Smooth muscle cell (in vitro differentiated cells): ENCODE results near the gene H6PD. TPM values are rescaled to one million over a fixed set of nuclear protein-coding genes. Genes with fewer than 3 reads are reported as not detected.

Source experiments
- DNase-seq: peaks from one replicate; lab custom pipeline; 2025; ENCODE audit not compliant: unreplicated experiment; lab: John Stamatoyannopoulos, UW
- H2AFZ ChIP-seq: fragments of 200-600 bp; sonication (generic); 2 replicates; pipeline ENCODE4 v1.6.0; 2016; ENCODE audit warnings: antibody characterized with exemption, low read depth, mild to moderate bottlenecking
- H3F3A ChIP-seq: fragments of 200-600 bp; sonication (generic); 2 replicates; pipeline ENCODE4 v1.6.0; 2017; ENCODE audit warnings: antibody characterized with exemption, low read depth
- H3K27ac ChIP-seq: fragments of 200-600 bp; sonication (generic); 2 replicates; pipeline ENCODE4 v1.5.1; 2016; ENCODE audit warnings: low read depth, mild to moderate bottlenecking
- H3K27me3 ChIP-seq: fragments of 200-600 bp; sonication (generic); 2 replicates; pipeline ENCODE4 v1.6.1; 2016; ENCODE audit warnings: low read depth, mild to moderate bottlenecking
- H3K36me3 ChIP-seq: fragments of 200-600 bp; sonication (generic); 2 replicates; pipeline ENCODE4 v1.5.1; 2016; ENCODE audit warnings: low read depth
- H3K4me1 ChIP-seq: fragments of 200-600 bp; sonication (generic); 2 replicates; pipeline ENCODE4 v1.5.1; 2016; ENCODE audit warnings: low read depth
- H3K4me2 ChIP-seq: fragments of 200-600 bp; sonication (generic); 2 replicates; pipeline ENCODE4 v1.6.0; 2016; ENCODE audit warnings: mild to moderate bottlenecking
- H3K4me3 ChIP-seq: fragments of 200-600 bp; sonication (generic); 2 replicates; pipeline ENCODE4 v1.5.1; 2016; ENCODE audit warnings: mild to moderate bottlenecking
- H3K79me2 ChIP-seq: fragments of 200-600 bp; sonication (generic); 2 replicates; pipeline ENCODE4 v1.6.0; 2016; ENCODE audit warnings: low read depth, mild to moderate bottlenecking
- H3K9ac ChIP-seq: fragments of 200-600 bp; sonication (generic); 2 replicates; pipeline ENCODE4 v1.6.0; 2016; ENCODE audit warnings: low read depth
- H3K9me3 ChIP-seq: fragments of 200-600 bp; sonication (generic); replicated peaks from 2 replicates; pipeline ENCODE4 v1.5.1; 2016; ENCODE audit warnings: low read depth
- H4K20me1 ChIP-seq: fragments of 200-600 bp; sonication (generic); 2 replicates; pipeline ENCODE4 v1.6.0; 2016; ENCODE audit warnings: low read depth
- WGBS: methylation state at CpG from one replicate; pipeline ENCODE4 v1.1.7; 2016; ENCODE audit warnings: low lambda C conversion rate; 5-methylcytosine and 5-hydroxymethylcytosine counted together
- polyA plus RNA-seq: library from polyadenylated mRNA; unstranded; fragments of >200 nt; fragmentation: Nextera tagmentation; extraction: Ambion mirVana; gene quantifications from 2 replicates; pipeline ENCODE4 v1.2.1, GENCODE V29; 2016
- total RNA-seq: library from RNA; depleted of rRNA; stranded (reverse); fragments of >200 nt; gene quantifications from 2 replicates; pipeline ENCODE4 v1.2.3, GENCODE V29; 2014
- TF ChIP-seq, protein P1 (sequence below): fragments of 200-600 bp; sonication (generic); IDR thresholded peaks from 2 replicates; pipeline ENCODE4 v1.5.1; 2017; ENCODE audit warnings: borderline replicate concordance, mild to moderate bottlenecking, antibody characterized with exemption; ENCODE audit not compliant: insufficient read depth, poor library complexity, severe bottlenecking

The H6PD gene
- total and polyA plus RNA-seq, 2 experiments from 2014 or later = 15.1 to 15.3 TPM

DNA sequence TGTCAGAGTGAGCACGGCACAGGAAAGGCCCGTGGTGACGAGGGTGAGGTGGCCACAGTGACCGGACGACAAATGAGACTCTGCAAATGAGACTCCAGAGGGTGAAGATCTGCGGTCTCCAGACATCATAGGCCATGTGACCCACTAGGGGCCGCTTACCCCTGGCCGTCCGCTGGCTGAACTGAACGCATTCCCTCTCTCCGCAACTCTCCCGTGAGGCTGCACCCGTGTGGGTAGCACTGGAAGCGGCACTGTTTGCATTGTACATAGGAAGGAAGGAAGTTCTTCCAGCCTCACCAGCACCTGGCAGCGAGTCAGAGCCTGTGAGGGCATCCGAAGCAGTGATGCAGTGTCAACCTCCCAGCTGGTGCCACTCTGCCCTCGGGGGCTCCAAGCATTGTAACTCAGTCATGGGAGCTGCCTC lies 34.5 kb downstream of the H6PD start:
- H3K9me3 ChIP-seq = no peaks in the 10 kb centered on the region
- no peak overlapping the region for H3K4me3 ChIP-seq
- no peaks in the 10 kb centered on the region for H4K20me1 ChIP-seq
- H3K36me3 ChIP-seq = no peaks in the 10 kb centered on the region
- DNase-seq = no peak
- no peaks in the 10 kb centered on the region for H3K27me3 ChIP-seq
- no peak overlapping the region for H2AFZ ChIP-seq
- H3K4me1 ChIP-seq = no peaks in the 10 kb centered on the region
- no peak overlapping the region for H3K27ac ChIP-seq
- no peak overlapping the region for H3K9ac ChIP-seq
- H3K4me2 ChIP-seq = no peak overlapping the region
- TF ChIP-seq, protein P1, sequence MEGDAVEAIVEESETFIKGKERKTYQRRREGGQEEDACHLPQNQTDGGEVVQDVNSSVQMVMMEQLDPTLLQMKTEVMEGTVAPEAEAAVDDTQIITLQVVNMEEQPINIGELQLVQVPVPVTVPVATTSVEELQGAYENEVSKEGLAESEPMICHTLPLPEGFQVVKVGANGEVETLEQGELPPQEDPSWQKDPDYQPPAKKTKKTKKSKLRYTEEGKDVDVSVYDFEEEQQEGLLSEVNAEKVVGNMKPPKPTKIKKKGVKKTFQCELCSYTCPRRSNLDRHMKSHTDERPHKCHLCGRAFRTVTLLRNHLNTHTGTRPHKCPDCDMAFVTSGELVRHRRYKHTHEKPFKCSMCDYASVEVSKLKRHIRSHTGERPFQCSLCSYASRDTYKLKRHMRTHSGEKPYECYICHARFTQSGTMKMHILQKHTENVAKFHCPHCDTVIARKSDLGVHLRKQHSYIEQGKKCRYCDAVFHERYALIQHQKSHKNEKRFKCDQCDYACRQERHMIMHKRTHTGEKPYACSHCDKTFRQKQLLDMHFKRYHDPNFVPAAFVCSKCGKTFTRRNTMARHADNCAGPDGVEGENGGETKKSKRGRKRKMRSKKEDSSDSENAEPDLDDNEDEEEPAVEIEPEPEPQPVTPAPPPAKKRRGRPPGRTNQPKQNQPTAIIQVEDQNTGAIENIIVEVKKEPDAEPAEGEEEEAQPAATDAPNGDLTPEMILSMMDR = no peak
- WGBS = 85% methylated on average over 17 of the region's 17 CpGs
- no peaks in the 10 kb centered on the region for H3K79me2 ChIP-seq
- H3F3A ChIP-seq = no peaks in the 10 kb centered on the region

DNA sequence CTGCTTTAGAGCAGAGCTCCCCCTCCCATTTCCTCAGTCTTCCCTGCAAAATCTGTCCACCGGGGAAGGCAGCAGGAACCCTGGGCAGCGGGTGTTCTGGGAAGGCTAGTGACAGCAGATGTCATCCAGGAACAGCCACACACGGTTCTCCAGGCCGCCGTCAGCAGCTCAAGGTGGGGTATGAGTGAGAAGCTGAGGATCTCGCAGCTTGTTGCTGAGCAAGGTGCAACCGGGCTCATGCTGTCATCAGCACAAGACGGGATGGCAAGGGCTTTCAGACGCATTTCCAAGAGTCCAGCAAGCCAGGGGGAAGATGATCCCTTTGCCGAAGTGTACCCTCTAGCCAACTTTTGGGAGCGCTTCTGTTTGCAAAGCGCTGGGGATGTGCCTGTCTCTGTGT lies 35.1 kb downstream of the H6PD start:
- no peaks in the 10 kb centered on the region for H3K79me2 ChIP-seq
- H3K9ac ChIP-seq = no peak overlapping the region
- no peaks in the 10 kb centered on the region for H3K36me3 ChIP-seq
- H3F3A ChIP-seq = no peaks in the 10 kb centered on the region
- TF ChIP-seq, protein P1 = no peak
- no peaks in the 10 kb centered on the region for H3K4me1 ChIP-seq
- no peak overlapping the region for H3K4me2 ChIP-seq
- 85% methylated on average over 12 of the region's 12 CpGs for WGBS
- no peak overlapping the region for H3K4me3 ChIP-seq
- no peak for DNase-seq
- H2AFZ ChIP-seq = no peak overlapping the region
- H4K20me1 ChIP-seq = no peaks in the 10 kb centered on the region
- H3K27ac ChIP-seq = no peak overlapping the region
- H3K27me3 ChIP-seq = no peaks in the 10 kb centered on the region
- no peaks in the 10 kb centered on the region for H3K9me3 ChIP-seq

DNA sequence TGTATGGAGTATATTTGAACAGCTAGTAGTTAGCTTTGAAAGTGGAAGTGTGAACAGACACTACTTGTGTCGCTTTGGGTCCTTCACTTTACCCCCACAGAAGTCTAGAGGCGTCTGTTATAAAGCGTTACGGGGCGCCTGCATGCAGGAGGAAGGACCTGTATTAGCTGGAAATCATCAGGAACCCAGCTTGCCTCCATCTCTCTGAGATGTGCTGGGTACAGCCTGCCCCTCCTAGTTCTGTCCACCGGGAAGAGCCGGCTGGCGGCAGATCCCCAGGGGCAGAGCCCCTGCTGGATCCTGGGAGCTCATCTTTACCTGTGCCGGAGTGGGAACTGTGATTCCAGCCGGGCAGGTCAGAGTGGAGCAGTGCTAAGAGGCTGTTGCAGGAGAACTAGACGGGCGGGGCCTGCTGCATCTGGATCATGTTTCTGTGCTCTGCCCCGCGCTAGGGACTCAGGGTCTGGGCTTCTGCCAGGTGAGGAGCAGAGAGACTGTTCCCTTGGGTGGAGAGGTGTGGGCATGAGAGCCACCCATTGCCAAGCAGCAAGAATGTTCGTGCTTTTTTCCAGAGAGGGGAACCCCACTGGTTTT lies 35.8 kb downstream of the H6PD start:
- no peak overlapping the region for H3K4me3 ChIP-seq
- H3K9ac ChIP-seq = no peak overlapping the region
- DNase-seq = no peak
- H3K4me1 ChIP-seq = peaks cover 5% of the 10 kb centered on the region
- H3K79me2 ChIP-seq = no peaks in the 10 kb centered on the region
- no peaks in the 10 kb centered on the region for H3F3A ChIP-seq
- no peaks in the 10 kb centered on the region for H4K20me1 ChIP-seq
- H3K27ac ChIP-seq = no peak overlapping the region
- TF ChIP-seq, protein P1 = no peak
- H3K4me2 ChIP-seq = no peak overlapping the region
- H2AFZ ChIP-seq = no peak overlapping the region
- no peaks in the 10 kb centered on the region for H3K9me3 ChIP-seq
- no peaks in the 10 kb centered on the region for H3K36me3 ChIP-seq
- 73% methylated on average over 15 of the region's 15 CpGs for WGBS
- no peaks in the 10 kb centered on the region for H3K27me3 ChIP-seq

DNA sequence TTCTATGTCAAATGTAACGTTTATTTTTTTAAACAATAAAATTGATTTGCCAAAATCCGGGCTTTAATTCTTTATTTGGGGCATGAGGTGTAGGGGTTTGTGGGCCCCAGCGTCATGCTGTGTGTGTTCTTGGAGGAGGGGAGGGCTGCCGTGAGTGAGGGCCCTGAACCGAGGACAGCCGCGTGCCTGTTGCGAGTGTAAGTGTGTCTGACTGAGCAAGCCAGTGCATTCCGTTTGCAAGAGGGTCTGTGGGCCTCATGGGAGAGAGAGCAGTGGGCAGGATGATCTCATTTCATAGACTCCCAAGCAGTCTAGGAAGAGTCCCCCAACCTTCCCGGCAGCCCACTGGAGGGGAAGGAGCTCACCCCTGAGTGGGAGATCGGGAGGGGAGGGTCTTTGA lies 36.7 kb downstream of the H6PD start:
- Histone ChIP-seq H3K36me3 (no peaks in the 10 kb centered on the region), H3K27ac (no peak overlapping the region), H3K9me3 (no peaks in the 10 kb centered on the region), H3K4me2 (no peak overlapping the region), H3K79me2 (no peaks in the 10 kb centered on the region), H3K27me3 (no peaks in the 10 kb centered on the region), H3K4me3 (no peak overlapping the region), H4K20me1 (no peaks in the 10 kb centered on the region), H3K4me1 (peaks cover 11% of the 10 kb centered on the region), H3K9ac (no peak overlapping the region), H2AFZ (no peak overlapping the region), H3F3A (no peaks in the 10 kb centered on the region)
- 57% methylated on average over 11 of the region's 11 CpGs for WGBS
- TF ChIP-seq, protein P1 = no peak
- no peak for DNase-seq
